Fibroblast of peridontal ligament (primary cell): ENCODE data around the gene SEMA5A.

ENCODE experiments used
- DNase-seq: peaks from one replicate; pipeline ENCODE4 v3.0.0-alpha.2; 2010; ENCODE audit errors: extremely low read depth

SEMA5A gene, protein sequence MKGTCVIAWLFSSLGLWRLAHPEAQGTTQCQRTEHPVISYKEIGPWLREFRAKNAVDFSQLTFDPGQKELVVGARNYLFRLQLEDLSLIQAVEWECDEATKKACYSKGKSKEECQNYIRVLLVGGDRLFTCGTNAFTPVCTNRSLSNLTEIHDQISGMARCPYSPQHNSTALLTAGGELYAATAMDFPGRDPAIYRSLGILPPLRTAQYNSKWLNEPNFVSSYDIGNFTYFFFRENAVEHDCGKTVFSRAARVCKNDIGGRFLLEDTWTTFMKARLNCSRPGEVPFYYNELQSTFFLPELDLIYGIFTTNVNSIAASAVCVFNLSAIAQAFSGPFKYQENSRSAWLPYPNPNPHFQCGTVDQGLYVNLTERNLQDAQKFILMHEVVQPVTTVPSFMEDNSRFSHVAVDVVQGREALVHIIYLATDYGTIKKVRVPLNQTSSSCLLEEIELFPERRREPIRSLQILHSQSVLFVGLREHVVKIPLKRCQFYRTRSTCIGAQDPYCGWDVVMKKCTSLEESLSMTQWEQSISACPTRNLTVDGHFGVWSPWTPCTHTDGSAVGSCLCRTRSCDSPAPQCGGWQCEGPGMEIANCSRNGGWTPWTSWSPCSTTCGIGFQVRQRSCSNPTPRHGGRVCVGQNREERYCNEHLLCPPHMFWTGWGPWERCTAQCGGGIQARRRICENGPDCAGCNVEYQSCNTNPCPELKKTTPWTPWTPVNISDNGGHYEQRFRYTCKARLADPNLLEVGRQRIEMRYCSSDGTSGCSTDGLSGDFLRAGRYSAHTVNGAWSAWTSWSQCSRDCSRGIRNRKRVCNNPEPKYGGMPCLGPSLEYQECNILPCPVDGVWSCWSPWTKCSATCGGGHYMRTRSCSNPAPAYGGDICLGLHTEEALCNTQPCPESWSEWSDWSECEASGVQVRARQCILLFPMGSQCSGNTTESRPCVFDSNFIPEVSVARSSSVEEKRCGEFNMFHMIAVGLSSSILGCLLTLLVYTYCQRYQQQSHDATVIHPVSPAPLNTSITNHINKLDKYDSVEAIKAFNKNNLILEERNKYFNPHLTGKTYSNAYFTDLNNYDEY

DNA sequence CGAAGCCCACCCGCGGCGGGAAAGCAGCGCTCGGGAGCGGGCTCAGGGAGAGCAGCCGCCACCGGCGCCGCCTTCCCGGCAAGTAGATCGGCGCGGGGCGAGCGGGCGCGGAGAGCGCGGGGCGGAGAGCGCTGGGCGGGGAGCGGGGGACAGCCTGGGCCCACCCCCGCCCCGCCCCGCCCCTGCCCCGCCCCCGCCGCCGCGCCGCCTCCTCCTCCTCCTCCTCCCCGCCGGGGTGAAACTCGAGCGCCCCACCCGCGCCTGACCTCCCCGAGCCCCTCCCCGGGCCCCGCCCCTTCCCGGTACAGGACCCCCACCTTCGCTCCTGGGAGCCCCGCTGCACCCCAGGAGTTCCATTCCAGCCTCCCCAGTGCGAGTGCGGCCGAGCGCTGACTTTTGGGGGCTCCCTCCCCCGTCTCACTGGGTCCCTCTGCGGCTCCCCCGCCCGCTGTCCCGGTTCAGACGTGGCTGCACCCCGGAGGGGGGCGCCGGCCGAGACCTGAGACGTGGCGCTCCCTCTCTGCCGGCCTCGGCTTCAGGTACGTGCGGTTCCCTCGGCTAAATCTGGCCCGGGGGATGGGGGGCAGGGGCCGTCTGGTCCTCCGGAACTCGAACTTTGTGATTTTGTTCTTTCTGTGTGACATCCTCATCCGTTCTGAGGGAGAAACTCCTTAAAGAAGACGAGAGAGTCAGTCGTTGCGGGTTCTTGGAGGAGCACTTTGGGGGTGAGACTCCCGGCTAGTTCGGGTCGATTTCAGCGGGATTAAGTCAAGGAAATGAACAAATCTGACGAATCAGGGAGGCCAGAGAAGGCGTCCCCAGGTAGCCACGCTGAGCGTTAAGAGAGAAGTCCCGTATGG, at the start of gene SEMA5A:
Gene SEMA5A (minus strand): TSS at position 84 of the 860 bp plus-strand sequence. CDS start 166,129 bp downstream, outside the sequence.
- peak; percentile 55 for DNase-seq

DNA sequence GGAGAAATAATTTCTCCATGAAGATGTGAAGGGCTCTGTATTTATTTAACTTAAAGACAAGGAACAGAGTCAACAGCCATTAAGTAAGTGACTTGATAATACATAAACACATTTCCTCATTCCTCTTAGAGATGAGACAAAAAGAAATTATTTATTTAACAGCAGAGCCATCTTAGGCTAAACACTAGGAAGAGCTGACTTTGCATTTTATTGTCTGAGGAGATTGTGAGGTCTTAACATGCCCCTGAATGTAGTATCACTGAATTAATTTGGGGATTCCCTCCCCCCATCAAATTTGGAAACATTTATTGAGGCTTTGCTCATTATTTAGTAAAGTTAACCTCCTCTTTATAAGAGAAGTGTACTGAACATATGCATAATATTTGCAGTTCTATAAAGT, 49.0 kb upstream of the SEMA5A start:
- no peak for DNase-seq

DNA sequence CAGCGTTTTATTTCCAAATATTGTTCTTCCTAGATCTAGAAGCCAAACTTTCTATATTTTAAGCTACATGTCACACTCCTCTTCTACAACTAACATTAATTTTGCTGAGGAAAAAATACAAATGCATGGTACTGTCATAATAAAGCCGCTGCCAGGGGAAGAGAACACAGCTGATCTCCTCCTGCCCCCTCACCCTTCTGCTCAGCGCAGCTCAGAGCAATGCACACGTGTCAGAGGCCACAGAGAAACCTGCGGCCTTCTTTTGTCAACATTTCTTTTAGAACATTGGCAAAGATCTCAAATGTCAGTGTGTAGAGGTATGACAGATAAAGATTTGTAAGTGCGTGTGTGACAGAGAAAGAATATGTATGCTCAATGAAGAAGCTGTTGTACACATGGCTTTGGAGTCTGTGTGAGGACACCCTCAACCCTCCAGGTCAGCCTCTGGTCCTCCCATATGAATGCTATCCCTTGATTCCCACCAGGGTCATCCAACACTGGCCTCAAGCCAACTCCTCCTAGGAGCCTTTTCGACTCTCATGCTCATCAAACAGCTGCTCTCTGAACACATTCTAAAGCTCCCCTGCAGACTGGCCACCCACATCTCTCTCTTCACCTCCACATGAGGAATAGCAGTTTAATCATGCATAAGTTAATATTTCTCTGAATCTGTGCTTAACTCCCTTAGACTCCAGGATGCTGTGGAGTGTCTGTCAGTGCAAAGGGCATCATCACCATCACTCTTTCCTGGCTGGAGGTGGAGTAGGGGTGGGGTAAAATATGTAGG, 43.4 kb upstream of the SEMA5A start:
- no peak for DNase-seq

DNA sequence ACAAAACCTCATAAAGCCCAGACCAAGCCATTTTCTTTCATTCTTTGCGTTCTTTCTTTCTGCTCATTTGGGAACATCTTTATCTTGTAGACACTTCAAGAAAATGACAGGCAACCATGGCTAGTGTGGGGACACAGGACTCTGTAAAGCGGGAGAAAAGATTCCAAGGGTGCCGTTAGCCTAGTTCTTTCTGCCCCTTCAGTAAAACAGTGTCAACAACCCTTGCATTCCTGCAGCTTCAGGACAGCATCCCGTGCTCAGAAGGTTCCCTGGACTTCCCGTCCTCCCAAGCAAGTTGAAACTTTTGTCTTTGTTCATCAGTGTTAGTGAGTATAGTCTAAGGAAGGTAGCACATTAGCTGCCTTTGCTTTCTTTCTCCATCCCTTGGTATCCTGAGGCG, 42.4 kb upstream of the SEMA5A start:
- DNase-seq: no peak

DNA sequence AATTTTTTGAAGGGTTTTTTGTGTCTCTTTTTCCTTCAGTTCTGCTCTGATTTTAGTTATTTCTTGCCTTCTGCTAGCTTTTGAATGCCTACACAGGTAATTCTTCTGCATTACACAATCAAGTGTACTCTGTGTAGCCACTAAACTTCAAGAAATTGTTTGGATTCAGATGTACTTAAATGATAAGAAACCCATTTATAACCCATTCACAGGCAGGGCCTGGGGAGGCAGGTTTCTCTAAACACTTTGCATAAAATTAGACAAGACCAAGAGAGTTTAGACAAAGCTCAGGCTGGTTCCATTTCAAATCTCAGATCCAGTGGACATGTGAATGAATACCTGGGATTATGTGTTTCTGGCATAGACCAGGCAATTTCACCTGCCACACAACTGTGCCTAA, 41.3 kb upstream of the SEMA5A start:
- DNase-seq: no peak

DNA sequence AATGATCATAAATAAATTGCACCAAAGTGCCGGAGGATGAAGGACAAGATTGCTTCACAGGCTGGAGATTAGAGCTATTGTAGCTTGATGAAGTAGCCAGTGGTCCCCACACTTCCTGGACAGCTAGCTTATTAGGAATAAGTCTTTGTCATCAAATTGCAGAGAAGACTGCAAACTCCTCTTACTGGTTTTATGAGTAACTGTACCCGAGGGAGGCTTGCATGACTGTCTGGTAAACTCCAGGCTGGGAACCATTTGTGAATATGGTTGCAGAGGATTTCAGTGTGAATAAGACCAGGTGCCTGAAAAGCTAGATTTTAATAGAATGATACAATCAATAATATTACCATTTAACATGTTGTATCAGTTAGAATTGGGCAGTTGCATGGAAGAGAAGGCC, 36.5 kb upstream of the SEMA5A start:
- DNase-seq: peak; percentile 51

DNA sequence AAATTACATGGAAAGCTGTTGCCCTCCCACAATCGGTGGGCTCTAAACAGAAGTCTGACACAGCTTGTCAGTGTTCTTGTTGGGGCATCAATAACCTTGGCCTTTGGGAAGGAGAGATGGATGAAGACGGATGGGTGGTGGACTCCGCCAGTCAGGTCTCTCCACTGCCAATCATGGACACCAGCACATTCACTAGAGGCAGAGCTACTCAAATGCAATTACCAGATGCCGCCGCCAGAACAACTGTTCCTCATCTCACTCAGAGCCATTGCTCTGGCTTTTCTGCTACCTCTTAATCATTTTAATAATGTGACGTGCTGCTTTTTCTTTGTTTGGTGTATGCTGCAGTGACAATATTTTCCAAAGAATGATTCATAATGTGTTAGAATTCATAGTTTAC, 27.9 kb upstream of the SEMA5A start:
- DNase-seq: no peak

DNA sequence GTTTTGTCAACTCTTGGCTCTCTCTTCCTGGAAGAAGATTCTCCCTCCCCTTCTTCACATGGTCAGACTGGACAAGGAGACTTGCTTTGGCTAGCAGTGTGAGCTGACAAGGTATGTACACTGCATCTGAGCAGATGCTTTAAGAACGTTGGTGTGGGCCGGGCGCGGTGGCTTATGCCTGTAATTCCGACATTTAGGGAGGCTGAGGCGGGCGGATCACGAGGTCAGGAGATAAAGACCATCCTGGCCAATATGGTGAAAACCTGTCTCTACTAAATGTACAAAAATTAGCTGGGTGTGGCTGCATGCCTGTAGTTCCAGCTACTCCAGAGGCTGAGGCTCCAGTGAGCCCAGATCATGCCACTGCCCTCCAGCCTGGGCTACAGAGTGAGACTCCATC, 26.4 kb upstream of the SEMA5A start:
- no peak for DNase-seq

DNA sequence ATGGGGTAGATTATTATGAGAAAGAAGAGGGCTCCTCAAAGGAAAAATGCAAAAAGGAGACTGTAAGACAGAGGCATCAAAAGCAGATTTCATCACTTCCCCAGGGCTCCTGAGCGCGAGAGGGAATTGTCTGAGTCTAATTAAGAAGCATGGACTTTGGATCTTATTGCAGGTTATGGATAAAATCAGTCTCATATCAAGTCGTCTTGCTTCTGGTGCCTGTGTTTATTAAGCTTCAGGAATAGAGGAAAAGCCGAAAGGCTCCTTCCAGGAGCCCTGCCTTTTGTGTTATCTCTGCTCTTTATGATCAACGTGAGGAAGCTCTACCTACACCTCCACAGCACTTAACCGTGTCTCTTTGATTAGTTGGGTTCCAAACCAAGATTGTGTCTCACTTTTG, 25.0 kb upstream of the SEMA5A start:
- DNase-seq: no peak

DNA sequence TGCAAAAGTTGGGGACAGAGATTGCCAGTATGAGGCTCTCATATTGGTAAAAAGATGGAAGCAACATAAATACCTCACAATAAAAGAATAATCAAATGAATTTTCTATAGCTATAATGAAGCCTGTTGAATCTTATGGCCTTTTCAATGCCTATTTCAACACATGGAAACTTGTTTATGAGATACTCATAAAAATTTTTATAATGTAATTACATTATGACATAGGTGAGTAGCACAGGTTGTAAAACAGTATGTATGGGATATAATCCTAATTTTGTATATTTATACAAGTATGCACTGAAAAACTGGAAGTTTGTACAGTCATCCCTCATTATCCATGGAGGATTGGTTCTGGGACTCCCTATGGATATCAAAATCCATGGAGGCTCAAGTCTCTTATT, 21.2 kb upstream of the SEMA5A start:
- DNase-seq: no peak

DNA sequence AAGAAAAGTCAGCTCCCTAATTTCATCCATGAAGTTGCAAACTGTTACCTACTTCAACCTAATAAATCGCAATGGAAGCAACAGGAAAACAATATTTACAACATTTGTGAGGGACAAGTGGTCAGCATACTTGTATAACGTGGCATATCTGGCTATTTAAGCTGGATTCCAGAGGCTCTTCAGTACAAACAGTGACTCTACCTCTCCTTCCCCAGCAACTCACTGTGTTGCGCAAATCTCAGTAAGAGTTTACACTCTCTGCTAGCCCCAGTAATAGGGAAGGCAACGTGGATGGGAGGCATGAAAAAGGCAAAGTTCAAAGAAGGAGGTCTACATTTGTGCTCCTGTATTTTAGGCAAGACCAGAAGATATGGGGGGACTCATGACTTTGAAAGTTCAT, 18.9 kb upstream of the SEMA5A start:
- no peak for DNase-seq

DNA sequence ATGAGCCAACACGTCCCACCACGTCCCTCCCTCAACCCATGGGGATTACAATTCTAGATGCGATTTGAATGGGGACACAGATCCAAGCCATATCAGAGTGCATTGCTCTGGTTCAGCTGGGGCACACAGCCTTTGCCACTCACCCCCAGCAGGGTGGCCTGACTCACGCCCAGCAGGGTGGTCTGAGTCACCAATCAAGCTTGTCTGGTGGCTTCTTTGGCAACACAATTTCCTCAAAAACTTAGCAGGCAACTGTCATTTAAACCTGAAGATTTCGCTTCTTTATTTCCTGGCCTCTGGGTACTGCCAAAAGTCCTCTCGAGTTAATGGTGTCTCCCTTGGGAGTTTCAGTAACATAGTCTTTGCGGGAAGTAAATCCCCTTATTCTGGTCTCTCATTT, 16.3 kb upstream of the SEMA5A start:
- DNase-seq: no peak

DNA sequence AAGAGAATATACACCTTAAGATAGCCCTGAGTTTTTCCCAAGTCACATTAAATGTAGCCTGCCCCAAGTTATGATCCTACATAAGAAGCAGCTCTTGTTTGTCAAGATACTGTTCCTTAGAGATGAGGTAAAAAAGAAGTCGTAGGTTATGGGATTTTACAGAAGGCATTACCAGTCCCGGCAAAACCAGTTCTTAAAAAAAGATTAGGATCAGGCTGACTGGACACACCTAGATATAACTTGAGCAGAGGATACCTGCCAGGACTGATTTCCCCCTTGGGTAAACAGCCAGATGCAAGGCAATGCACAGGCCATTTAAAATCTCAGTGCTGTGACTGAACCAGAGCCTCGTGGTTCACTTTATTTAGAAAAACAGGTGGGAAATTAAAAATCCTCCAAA, 14.1 kb upstream of the SEMA5A start:
- DNase-seq: no peak

DNA sequence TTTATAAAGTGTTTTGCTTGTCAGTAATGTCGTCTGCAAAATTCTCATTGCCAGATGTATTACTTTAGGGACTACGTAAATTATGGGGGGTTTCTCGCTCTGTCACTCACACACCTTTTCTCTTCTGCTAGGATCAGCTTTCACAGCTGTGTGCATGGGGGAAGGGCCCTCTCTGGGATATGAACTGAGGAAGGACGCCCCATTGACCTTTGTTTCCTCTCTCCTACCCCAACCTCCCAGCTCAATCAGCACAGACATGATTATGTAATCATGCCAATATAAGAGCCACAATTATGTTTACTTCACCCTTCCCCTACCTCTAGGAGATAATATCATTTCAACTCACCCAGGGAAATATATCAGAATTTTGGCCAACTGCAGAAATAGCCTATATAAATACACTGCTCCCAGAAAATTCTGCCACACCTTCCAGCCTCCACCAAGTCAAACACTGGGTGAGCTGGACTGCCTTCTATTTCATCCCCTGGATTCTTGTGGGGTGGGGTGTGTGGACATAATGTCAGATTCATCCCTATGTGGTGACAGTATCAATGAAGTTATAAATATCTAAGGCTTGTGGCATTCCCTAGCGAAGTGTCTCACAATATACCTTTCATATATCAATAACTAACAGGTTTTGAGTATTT, 12.6 kb upstream of the SEMA5A start:
- DNase-seq: no peak

DNA sequence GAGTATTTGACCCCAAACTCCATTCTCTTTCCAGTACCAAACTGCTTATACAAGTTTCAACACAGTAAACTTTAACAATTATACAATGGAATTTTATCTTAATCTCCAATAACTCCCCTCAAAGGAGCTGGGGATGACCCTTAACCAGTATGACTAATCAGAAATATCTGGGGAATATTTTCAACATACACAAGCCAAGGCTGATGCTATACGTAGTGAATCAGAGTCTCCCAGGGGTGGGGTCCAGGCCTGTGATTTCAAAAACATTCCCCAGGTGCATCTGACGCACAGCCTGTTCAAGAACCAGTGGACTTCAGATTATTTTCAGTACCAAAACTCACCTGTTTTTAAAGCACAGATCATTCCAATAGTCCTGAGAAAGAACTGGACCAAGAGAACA, 11.8 kb upstream of the SEMA5A start:
- DNase-seq: peak; percentile 51

DNA sequence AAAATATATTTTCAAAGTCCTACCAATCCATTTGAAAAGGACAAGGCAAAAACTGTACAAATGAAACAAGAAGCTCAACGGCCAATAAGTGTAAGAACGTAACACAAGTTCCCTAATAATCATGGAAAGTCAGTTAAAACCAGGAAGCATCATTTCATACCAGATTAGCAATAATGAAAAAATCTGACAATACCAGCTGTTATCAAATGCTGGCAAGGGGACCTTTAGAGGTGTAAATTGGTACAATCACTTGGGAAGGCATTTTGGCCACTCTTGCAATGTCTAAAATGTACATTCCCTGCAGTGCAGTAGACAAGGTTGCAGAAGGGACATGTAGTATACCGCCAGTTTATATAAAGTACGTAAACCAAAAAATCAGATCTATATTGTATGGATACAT, 10.1 kb upstream of the SEMA5A start:
- no peak for DNase-seq

DNA sequence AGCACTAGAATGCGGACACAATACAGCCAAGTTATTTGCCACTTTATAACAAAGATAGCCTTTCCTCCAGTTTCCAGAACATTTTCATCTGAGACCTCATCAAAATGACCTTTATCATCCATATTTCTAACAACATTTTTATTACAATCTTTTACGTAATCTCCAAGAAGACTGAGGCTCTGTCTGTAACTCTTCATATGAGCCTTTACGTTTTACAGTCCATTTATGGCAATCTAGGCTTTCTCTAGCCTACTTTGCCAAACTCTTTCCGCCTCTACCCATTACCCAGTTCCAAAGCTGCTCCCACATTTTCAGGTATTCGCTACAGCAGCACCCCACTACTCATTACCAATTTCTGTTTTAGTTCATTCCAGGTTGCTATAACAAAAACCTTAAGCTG, 8.2 kb upstream of the SEMA5A start:
- DNase-seq: no peak

DNA sequence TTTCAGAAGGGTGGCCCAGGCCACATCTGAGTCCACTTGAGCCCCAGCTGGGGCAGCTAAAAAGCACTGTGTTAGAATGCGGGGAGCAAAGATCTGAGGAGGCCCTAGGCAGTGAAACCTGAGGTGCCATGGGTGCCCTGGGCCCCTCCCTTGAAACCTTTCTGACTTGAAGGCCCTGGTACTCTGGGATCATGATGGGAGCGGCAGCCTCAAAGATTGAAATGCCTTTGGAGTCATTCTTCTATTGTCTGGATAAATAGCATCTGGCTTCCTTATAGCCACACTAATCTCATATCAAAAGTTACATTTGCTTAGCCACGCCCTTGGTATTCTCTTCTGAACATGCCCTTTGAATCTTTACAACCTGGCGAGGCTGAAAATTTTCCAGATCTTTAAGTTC, 7.7 kb upstream of the SEMA5A start:
- DNase-seq: no peak

DNA sequence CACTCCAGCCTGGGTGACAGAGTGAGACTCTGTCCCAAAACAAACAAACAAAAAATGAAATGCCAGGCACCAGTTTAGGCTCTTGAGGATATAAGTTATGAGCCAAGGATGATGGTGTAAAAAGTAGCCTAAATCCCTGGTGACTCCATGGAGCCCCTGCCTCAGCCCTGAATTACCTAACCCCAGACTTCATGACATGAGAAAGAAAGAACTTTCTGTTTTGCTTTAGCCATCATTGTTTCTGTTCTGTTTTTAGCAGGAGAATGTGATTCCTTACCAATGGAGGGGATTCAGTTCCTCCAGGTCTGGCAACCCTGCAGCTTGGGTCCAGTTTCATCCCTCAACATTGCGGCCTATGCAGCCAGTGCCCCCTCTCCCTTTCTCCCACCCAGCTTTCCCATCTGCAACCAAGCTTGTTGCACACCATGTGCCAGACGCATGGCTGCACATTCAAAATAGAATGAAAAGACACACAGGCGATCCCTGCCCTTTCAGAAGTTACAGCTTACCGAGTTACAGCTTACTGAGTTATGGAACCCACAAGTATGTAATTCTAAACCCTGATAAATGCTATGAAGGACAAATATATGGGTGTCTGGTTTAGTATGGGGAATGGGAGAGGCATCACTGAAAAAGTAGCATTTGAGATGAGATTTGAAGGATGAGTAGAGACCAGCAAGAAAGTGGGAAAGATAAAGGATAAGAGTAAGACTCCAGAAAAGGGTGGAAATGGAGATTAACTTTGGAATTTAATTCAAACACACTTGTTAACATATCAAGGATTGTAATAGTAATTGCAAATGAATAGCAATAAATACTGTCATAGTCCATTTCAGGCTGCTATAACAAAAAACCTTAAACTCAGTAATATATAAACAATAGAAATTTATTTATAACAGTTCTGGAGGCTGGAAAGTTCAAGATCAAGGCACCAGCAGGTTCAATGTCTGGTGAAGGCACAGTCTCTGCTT, 6.0 kb upstream of the SEMA5A start:
- no peak for DNase-seq
